DND-41 (cell line): ENCODE results near the gene KCNT2.

ENCODE experiments used
- CTCF ChIP-seq: IDR thresholded peaks from 2 replicates; pipeline ENCODE4 v1.5.1; 2012; ENCODE audit warnings: borderline replicate concordance, low read length, moderate library complexity, mild to moderate bottlenecking; ENCODE audit not compliant: poor library complexity, severe bottlenecking; ENCODE audit errors: extremely low read depth
- EZH2 ChIP-seq: IDR thresholded peaks from 3 replicates; pipeline ENCODE4 v1.6.1; 2012; ENCODE audit warnings: borderline replicate concordance, low read depth, mild to moderate bottlenecking, moderate library complexity, low read length, inconsistent platforms; ENCODE audit not compliant: severe bottlenecking

- TF ChIP-seq EZH2 = no peak
- TF ChIP-seq CTCF = no peak
These were observed 110.4 kb downstream of the KCNT2 start for GRCh38 chr1:196497817-196498216.
